WI38 (cell line): ENCODE results near the gene F7.

ENCODE experiments used
- H3K4me3 ChIP-seq: 2 replicates; pipeline ENCODE4 v1.5.1; 2011; ENCODE audit warnings: low read depth, mild to moderate bottlenecking, control low read depth, low read length
- TF ChIP-seq, protein P1 (sequence below): IDR thresholded peaks from 2 replicates; pipeline ENCODE4 v1.5.1; 2012; ENCODE audit warnings: low read depth, mild to moderate bottlenecking, control low read depth, low read length

Gene F7

GRCh38 chr13:113074401-113074800, 31.2 kb upstream of the F7 start:
- TF ChIP-seq, protein P1, sequence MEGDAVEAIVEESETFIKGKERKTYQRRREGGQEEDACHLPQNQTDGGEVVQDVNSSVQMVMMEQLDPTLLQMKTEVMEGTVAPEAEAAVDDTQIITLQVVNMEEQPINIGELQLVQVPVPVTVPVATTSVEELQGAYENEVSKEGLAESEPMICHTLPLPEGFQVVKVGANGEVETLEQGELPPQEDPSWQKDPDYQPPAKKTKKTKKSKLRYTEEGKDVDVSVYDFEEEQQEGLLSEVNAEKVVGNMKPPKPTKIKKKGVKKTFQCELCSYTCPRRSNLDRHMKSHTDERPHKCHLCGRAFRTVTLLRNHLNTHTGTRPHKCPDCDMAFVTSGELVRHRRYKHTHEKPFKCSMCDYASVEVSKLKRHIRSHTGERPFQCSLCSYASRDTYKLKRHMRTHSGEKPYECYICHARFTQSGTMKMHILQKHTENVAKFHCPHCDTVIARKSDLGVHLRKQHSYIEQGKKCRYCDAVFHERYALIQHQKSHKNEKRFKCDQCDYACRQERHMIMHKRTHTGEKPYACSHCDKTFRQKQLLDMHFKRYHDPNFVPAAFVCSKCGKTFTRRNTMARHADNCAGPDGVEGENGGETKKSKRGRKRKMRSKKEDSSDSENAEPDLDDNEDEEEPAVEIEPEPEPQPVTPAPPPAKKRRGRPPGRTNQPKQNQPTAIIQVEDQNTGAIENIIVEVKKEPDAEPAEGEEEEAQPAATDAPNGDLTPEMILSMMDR: no peak
- no peak overlapping the region for H3K4me3 ChIP-seq

- TF ChIP-seq, protein P1: no peak
- no peak overlapping the region for H3K4me3 ChIP-seq
Observed at GRCh38 chr13:113074876-113075275, 30.7 kb upstream of the F7 start.

GRCh38 chr13:113075711-113076110, 29.9 kb upstream of the F7 start:
- TF ChIP-seq, protein P1: no peak

DNA sequence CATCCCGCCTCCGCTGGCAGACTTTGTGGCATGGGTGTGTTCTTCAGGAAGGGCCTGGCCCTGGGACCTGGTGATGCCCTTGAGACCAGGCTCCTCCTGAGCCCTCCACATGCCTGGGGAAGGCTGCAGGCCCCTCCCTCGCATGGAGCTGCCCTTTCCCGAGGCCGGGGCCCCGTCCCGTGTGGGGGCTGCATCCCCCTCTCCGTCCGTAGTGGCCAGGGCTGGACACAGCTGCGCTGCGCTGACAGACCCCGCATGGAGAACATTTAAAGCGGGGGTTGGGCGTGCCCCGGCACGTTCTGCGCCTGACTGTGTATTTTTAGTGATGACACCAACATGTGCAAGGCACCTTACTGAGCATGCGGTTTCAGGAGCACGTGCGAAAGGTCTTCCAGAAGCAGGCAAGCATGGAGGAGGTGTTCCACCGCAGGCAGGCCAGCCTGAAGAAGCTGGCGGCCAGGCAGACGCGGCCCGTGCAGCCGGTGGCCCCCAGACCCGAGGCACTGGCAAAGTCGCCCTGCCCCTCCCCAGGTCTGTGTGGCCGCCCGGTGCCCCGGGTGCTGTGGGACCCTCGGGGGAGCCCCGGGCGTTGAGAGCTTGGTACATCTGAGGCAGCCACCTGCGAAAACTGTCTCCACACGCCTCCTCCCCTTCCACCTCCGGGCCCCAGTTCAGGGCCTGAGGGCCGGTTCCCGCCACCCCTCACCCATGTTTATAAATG, 28.8 kb upstream of the F7 start:
- H3K4me3 ChIP-seq: no peak overlapping the region
- TF ChIP-seq, protein P1: no peak

More at GRCh38 chr13:113075711-113076110, 29.9 kb upstream of the F7 start:
- H3K4me3 ChIP-seq: no peak overlapping the region

GRCh38 chr13:113077566-113077952, 28.0 kb upstream of the F7 start:
- H3K4me3 ChIP-seq: no peak overlapping the region
- TF ChIP-seq, protein P1: no peak

DNA sequence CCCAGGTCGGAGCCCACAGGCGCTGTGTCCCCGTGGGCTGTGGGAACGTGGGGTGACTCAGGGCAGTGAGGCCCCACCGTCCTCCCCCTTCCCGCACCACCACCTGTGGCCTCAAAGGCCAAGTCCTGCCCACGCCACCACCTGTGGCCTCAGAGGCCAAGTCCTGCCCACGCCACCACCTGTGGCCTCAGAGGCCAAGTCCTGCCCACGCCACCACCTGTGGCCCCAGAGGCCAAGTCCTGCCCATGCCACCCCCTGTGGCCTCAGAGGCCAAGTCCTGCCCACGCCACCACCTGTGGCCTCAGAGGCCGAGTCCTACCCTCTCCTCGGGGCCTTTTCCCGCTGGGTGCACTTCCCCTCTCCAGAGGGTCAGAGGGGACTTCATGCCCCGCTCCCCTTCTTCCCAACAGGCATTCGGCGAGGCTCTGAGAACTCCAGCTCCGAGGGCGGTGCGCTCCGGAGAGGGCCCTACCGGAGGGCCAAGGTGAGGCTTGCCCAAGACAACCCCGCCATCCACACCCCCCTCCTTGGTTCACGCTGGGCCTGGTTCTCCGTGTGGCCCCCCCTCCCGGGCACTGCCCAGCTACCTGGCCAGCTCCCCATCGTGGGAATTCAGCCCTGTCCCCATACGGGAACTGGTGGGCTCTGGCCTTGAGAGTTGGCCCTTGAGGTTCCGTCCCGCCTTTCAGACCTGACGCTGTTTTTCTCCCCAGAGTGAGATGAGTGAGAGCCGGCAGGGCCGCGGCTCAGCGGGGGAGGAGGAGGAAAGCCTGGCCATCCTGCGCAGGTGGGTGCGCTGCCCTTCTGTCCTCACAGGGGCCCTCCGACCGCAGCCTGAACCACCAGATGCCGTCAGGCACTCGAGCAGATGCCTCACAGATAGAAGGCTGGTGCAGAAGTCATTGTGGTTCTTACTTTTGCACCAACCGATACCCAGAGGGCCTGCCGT, 27.4 kb upstream of the F7 start:
- TF ChIP-seq, protein P1: no peak
- H3K4me3 ChIP-seq: no peak overlapping the region
